Limb (tissue), 2 donors: ENCODE measurements around the gene TM9SF4.
"Not testable (repeated sequence)": the region's sequence is repeated elsewhere in the genome, so short reads cannot be mapped to it uniquely, and the experiment has no call there.

Experiments
- DNase-seq, 2 donors: peaks; one replicate each; pipeline ENCODE4 v3.0.0-alpha.2; 2016; ENCODE audit errors: extremely low spot score in 2 of 2

TM9SF4 gene

DNA sequence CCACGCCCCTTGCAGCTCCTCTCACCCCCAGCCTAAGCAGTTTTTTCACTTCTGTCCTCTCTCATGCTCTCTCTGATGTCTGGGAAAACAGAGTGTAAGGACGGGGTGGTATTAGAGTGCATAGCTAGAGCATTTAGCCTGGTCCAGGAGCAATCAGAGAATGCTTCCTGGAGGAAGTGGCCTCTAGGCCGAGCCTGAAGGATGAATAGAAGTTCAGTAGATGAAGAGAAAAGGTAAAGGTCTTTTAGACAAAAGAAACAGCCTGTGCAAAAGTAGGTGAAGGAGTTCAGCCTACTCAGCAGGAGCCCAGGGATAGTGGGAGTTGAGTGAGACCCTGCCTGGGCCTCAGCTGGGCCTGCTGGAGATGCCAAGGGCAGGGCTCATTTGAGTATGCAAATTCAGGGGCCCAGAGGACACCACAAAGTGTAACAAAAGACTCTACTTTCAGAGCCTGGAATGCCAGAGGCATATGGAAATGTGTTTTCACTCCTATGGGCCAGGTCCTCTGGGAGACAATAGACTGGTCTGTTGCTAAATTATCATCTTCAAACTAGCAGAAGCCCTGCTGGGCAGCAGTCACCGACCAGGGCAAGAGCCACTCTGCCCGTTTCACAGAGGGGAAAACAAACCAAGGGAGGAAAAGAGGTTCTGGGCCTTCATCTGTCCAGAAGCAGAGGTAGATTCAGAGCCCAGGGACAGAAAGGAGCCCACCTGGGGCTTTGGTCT, 19.7 kb upstream of the TM9SF4 start:
- DNase-seq: no peak

DNA sequence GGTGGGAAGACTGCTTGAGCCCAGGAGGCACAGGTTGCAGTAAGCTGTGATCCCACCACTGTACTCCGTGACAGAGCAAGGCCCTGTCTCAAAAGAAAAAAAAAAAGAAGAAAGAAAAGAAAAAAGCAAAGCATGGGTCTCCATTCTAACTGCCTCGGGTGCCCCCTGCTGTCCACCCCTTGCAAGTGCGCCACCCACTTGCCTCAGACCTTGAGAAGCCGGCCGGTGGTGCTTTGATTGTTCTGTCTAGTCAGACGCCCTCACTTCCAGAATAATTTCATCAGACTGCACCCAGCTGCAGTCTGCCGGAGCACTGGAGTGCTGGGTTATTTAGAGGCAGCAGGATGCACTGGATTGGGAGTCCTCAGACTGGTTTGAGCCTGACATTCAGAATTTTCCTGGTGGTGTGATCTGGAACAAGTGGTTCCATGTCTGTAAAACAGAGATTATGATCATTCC, 17.6 kb upstream of the TM9SF4 start:
- peak; percentile 61 to 83 for DNase-seq

DNA sequence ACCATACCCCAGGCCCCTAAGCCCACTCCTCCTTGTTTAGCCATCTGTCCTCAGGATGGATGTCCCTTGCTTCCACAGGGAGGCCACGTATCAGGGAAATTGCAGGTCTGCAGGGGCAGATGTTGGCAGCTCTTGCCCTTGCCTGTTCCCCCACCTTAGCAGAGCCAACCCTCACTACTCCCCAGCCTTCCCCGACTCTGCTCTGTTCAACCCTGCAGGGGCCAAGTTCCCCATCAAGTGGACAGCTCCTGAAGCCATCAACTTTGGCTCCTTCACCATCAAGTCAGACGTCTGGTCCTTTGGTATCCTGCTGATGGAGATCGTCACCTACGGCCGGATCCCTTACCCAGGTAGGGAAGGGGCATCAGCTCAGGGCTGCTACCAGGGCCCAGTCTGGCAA, 10.7 kb upstream of the TM9SF4 start:
- DNase-seq: no peak

DNA sequence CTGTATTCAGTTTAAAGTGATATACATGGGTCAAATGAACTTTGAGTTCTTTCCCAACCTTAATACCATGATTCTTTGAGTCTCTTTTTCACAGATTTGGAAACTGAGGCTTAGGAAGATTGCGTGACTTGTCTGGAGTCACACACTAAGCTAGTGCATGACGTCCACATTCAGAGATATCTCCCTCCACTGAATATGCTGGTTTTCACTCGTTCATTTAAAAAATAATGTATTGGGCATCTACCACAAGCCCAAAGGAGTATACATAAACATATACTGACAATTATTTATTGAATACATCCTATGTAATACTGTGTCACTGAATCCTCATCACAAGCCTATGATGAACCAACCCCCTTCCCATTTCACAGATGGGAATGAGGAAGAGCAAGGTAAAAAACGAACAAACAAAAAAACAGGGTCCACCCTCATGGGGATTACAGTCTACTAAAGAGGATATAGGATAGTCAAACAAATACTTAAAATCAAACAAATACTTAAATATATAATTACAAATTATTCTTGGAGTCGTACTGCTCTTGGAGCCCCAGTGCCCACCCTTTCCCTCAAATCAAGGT, 611 bp upstream of the TM9SF4 start:
- no peak for DNase-seq

DNA sequence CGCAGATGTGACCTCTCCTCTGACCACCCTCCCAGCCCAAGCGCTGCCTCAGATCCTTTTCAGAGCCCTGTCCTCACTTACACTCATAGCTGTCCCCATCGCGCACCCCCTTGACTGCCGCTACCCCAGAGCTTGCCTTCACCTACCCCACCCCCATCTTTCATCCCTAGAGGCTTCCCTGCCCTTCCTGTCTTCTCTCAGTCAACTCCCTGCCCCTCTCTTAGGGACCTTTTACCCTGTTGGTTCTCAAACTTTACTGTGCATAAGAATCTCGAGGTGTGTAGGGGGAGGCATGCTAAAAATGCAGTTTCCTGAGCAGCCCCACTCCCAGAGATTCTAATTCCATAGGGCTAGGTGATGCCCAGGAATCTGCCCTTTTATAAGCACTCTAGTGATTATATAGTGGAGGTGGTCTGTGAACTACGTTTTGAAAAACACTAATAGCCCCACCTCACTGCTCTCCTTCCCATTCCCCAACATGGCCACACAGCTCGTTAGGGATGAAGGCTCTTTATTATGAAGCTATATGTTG, 725 bp downstream of the TM9SF4 start:
- no peak for DNase-seq

DNA sequence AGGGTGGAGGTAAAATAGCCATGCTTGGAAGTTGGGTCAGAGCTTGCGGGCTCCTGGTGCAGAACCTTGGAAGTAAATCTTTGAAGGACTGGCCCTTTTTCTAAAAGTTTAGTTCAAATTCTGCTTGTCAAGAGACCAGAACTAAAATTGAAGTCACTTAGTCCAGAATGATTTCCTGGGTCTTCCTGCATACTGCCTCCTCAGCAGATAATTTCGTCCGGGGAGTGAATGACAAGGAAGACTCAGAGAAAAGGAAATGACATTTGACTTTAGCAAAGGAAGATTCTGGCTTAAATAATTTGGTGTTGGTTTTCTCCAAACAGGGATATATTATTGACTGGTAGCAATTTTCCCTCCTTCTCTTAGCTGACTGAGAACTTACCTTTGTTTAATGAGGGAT, 1.2 kb downstream of the TM9SF4 start:
- no peak for DNase-seq

DNA sequence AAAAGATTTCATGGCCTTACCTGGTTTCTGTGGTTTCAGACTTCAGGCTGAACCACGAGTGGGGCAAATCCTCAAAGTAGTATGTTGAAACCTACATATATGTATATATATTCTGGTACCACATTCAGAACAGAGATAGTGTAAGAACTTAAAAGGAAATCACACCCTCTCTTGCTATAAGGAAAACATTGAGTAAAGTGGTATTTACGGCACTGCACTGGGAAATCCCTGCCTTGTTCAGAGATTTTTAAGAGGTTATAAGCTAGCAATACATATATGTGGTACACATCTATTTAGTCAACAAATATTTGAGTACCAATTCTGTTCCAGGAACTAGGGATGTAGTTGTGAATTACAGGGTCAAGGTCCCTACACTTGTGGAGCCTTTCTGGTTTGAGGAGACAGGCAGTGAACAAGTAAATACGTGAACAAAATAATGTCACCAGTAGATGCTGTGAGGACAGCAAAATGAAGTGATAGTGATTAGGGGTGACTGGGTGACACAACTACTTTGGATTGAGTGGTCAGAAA, 1.7 kb downstream of the TM9SF4 start:
- no peak for DNase-seq

DNA sequence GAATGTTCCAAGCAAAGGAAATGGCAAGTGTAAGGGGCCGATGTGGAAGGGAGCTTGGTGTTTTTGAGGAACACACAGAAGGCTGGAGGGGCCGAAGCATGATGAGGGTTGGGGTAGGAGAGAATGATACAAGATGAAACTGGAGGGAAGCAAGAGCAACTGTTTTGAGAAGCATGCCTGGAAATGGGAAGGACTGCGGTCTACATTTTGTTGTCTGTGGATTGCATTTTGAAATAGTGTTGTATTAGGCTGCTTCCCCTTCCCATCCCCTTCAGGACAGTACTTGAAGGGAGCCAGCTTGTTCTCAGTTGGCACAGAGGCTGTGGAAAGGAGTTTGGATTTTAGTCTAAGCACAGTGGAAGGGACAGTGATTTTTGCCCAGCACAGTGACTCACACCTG, 2.2 kb downstream of the TM9SF4 start:
- DNase-seq: no peak

DNA sequence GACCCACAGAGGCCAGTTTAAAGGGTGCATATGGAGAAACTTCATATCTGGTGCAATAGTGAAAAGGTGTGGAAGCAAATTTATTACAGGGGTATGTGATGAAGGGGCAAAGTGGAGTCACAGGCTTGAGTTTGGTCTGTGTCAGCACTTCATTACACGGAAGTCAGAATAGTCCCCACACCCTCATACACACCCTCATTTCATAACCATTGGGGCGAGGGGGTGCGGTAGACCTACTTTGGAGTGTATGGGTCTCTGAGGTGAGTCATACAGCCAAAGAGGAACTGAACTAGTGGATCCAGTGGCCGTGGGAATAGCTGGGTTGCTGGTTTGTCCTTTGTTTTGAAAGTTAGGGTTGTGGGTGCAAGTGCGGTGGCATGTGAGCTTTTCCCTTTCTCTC, 3.3 kb downstream of the TM9SF4 start:
- DNase-seq: no peak

DNA sequence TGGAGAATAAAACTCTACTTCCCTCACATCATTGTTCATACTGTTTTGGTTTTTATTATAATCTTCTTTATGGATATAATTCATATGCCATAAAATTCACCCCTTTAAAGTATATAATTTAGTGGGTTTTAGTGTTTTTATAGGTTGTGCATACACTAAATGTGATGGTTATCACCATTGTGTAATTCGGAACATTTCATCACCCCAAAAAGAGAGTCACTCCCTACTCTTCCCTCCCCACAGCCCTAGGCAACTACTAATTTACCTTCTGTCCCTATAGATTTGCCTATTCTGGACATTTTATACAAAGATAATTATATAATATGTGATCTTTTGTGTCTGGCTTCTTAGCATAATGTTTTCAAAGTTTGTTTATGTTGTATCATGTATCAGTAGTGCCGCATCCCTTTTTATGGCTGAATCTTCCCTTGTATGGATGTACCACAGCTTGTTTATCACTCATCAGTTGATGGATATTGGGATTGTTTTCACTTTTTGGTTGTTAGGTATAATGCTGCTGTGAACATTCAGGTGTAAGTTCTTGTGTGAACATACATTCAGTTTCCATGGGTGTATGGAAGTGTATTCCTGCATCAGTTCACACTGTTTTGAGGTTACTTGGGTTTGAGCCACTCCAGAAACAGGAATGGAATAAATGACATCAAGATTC, 4.2 kb downstream of the TM9SF4 start:
- DNase-seq: no peak

DNA sequence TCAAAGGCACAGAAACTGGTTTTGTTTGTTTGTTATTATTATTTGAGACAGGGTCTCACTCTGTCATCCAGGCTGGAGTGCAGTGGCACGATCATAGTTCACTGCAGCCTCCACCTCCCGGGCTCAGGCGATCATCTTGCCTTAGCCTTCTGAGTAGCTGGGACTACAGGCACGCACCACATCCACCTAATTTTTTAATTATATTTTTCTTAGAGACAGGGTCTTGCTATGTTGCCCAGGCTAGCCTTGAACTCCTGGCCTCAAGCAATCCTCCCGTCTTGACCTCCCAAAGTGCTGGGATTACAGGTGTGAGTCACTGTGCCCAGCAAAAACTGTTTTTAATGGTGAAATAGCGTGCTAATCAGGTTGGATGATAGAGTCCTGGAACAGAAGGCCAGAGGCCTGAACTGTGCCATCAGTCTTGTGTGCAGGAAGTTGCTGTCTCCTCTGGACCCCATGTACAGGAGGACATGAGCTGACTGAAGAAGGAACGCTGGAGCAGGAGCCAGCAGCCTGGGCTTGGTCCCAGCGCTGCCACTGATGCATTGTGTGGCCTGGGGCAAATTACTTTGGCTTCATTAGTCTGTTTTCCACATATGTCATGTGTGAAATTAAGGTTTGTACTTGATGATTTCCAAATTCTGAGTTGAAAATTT, 4.9 kb downstream of the TM9SF4 start:
- DNase-seq: no peak

DNA sequence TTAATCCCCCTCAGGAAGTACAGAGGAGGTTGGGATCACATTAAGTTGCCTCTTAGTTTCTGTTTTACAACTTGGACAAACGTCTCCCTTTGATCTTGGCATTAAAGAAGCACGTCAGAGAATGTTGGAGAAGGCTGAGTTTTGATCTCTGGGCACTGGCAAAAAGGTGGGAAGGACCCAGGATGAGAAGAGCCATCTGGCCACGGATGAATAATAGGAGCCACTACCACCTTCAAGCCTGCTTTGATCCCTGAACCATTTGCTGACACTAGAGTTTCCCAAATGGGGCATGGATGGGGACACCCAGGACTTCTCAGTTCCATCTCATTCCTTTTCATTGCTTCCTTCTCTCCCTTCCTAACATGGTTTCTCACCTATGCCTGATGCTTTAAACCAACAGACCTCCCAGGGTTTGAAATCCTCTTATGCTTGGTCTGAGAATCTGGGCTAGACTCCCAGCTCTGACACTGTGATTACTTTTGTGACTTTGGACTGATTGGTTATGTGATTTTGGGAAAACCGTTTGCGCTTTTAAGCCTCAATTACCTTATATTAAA, 5.8 kb downstream of the TM9SF4 start:
- DNase-seq: no peak

DNA sequence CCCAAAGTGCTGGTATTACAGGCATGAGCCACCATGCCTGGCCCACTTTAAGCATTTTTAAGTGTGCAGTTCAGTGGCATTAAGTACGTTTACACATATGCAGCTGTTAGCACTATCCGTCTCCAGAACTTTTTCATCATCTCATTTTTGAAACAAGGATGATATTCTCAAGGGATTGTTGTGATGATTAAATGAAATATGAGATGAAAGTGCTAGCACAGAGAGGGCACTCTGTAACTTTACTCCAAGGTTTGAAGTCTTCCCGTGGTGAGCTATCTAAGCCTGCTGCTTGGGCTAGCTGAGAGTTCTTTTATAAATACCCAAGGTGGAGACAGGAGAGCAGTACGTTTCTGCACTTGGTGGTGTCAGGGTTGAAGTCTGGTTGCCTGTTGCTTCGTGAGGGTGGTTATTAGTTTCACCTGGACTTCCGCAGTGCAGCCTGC, 6.6 kb downstream of the TM9SF4 start:
- no peak for DNase-seq

DNA sequence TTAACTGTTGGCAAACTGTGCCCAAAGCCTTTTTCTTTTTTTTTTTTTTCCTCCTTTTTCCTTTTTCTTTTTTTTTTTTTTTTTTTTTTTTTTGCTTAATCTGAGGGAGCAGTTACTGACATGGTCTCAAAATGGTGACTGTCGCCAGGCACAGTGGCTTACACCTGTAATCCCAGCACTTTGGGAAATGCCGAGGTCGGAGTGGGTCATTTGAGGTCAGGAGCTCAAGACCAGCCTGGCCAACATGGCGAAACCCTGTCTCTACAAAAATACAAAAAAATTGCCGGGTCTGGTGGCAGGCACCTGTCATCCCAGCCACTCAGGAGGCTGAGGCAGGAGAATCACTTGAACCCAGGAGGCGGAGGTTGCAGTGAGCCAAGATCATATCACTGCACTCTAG, 7.3 kb downstream of the TM9SF4 start:
- DNase-seq: not testable (repeated sequence)

DNA sequence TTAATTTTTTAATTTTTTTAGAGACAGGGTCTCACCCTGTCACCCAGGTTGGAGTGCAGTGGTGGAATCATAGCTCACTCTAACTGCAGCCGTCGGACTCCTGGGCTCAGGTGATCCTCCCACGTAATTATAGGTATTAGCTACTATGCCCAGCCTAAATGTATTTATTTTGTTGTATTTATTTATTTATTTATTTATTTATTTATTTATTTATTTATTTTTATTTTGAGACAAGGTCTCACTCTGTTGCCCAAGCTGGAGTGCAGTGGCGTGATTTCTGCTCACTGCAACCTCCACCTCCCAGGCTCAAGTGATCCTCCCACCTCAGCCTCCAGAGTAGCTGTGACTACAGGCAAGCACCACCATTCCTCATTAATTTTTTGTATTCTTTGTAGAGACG, 8.9 kb downstream of the TM9SF4 start:
- not testable (repeated sequence) for DNase-seq

DNA sequence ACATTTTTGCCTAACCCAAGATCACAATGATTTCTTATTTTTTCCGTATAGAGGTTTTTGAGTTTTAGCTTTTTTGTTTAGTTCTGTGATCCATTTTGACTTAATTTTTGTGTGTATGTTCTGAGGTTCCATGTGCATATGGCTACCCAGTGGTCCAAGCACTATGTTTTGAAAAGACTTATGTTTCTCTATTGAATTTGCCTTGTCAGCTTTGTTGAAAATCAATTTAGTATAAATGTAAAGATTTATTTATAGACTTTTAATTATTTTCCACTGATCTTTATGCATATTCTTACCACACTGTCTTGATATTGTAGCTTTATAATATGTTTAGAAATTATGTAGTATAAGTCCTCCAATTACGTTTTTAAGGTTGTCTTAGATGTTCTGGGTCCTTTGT, 10.2 kb downstream of the TM9SF4 start:
- DNase-seq: no peak

DNA sequence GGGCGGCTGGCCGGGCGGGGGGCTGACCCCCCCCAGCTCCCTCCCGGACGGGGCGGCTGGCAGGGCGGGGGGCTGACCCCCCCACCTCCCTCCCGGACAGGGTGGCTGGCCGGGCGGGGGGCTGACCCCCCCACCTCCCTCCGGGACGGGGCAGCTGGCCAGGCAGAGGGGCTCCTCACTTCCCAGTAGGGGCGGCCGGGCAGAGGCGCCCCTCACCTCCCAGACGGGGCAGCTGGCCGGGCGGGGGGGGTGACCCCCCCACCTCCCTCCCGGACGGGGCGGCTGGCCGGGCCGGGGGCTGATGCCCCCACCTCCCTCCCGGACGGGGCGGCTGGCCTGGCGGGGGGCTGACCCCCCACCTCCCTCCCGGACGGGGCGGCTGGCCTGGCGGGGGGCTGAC, 12.4 kb downstream of the TM9SF4 start:
- not testable (repeated sequence) for DNase-seq

DNA sequence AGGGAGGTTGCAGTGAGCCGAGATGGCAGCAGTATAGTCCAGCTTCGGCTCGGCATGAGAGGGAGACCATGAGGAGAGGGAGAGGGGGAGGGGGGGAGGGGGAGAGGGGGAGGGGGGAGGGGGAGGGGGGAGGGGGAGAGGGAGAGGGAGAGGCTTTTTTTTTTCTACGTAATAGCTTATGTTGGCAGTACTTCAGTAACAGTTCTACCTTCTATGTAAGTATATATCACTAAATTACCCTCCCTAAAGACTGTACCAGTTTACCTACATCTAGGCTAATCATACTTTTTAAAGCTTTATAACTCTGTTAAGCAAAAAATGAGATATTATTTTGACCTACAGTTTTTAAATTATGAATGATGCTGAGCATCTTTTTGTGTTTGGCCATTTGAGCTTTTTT, 13.6 kb downstream of the TM9SF4 start:
- DNase-seq: no peak

DNA sequence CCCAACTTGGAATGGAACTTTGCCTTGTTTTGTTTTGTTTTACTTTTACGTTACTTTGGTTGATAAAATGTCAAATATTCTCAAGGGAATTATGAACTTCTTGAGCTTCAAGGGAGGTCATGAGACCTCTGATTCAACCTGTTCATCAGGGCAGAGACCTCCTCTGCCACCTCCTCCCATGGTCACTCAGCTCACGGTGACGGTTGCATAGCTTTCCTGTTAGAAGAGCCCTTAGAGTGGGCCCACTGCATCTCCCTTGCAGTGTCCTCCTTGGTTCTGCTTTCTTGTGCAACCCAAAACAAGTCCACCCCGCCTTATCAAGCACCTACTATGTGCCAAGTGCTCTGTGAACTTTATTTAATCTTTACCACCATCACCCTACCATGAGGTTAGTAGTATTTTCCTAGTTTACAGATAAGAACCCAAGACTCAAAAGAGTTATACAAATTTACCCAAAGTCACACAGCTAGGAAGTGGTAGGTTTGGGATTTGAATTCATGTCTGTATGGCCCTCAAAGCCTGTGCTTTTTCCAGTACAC, 15.5 kb downstream of the TM9SF4 start:
- no peak for DNase-seq

DNA sequence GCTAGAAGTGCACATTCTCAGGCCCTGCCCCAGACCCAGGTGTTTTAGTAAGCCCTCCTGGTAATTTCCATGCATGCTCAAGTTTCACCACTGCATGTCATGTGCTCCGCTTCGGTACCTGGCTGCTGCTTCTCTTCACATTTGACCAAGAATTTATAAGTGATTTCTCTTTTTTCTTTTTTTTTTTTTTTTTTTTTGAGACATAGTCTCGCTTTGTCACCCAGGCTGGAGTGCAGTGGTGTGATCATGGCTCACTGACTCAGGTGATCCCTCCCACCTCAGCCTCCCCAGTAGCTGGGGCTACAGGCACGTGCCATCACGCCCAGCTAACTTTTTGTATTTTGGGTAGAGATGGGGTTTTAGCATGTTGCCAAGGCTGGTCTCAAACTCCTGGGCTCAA, 16.0 kb downstream of the TM9SF4 start:
- DNase-seq: no peak

DNA sequence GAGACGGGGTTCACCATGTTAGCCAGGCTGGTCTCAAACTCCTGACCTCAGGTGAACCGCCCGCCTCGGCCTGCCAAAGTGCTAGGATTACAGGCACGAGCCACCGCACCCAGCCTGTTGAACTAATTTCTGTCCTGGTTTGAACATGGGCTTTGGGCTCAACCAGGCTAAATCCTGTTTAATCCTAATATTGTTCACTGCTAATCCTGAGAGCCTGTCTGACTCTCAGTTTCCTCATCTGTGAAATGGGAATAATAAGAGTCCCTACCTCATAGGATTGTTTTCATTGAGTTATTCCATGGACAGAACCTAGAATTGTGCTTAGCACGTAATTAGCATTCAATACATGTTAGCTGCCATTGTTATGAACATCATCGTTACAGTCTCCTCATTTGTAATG, 17.4 kb downstream of the TM9SF4 start:
- DNase-seq: no peak
